Osteocyte (in vitro differentiated cells): ENCODE results near the gene DUSP15. TPM values are rescaled to one million over a fixed set of nuclear protein-coding genes. Genes with fewer than 3 reads are reported as not detected.

ENCODE experiments used
- DNase-seq: peaks from one replicate; pipeline ENCODE4 v3.0.0; 2021; ENCODE audit warnings: mixed read lengths; ENCODE audit not compliant: unreplicated experiment; ENCODE audit errors: extremely low spot score
- H3K27ac Mint-ChIP-seq: one replicate; pipeline ENCODE4 v1.8.0; 2021; ENCODE audit warnings: mild to moderate bottlenecking, mixed read lengths; ENCODE audit not compliant: unreplicated experiment
- H3K27me3 Mint-ChIP-seq: one replicate; pipeline ENCODE4 v1.8.0; 2021; ENCODE audit warnings: mixed read lengths; ENCODE audit not compliant: unreplicated experiment
- H3K36me3 Mint-ChIP-seq: one replicate; pipeline ENCODE4 v1.8.0; 2021; ENCODE audit warnings: mixed read lengths; ENCODE audit not compliant: unreplicated experiment
- H3K4me1 Mint-ChIP-seq: one replicate; pipeline ENCODE4 v1.8.0; 2021; ENCODE audit warnings: mixed read lengths; ENCODE audit not compliant: unreplicated experiment
- H3K4me3 Mint-ChIP-seq: one replicate; pipeline ENCODE4 v1.8.0; 2021; ENCODE audit warnings: mild to moderate bottlenecking, moderate library complexity, mixed read lengths; ENCODE audit not compliant: unreplicated experiment
- H3K9me3 Mint-ChIP-seq: one replicate; pipeline ENCODE4 v1.8.0; 2021; ENCODE audit warnings: mixed read lengths; ENCODE audit not compliant: unreplicated experiment
- total RNA-seq: library from RNA; stranded (reverse); gene quantifications from 2 replicates; pipeline ENCODE4 v1.2.1, GENCODE V29; 2021
- TF ChIP-seq, protein P1 (sequence below): fragments of 200-600 bp; sonication (generic); IDR thresholded peaks from 2 replicates; pipeline ENCODE4 v1.5.0; 2021; ENCODE audit warnings: antibody characterized with exemption, mild to moderate bottlenecking, moderate library complexity

DUSP15 gene
- total RNA-seq, 1 donor from 2014 or later: 3.2 TPM

DNA sequence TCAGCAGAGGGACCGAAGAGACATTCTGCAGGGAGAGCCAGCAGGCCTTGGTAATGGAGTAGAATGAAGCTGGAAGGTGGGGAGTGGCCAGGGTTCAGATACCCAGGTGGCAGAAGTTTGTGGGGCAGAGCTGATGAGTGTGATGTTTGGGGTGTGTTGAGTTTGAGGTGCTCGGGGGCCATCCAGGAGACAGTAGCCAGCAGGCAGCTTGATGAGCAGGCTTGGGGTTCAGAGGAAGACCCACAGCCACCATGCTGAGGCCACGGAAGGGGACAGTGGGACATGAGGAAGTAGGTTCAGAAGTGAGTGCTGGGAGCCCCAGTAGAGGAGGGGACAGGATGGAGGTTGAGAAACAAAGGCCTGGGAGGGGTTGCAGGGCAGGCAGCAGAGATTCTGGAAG lies 13.8 kb downstream of the DUSP15 start:
- H3K36me3 Mint-ChIP-seq: no peaks in the 10 kb centered on the region
- H3K27me3 Mint-ChIP-seq: peaks cover 34% of the 10 kb centered on the region
- H3K4me3 Mint-ChIP-seq: no peak overlapping the region
- TF ChIP-seq, protein P1, sequence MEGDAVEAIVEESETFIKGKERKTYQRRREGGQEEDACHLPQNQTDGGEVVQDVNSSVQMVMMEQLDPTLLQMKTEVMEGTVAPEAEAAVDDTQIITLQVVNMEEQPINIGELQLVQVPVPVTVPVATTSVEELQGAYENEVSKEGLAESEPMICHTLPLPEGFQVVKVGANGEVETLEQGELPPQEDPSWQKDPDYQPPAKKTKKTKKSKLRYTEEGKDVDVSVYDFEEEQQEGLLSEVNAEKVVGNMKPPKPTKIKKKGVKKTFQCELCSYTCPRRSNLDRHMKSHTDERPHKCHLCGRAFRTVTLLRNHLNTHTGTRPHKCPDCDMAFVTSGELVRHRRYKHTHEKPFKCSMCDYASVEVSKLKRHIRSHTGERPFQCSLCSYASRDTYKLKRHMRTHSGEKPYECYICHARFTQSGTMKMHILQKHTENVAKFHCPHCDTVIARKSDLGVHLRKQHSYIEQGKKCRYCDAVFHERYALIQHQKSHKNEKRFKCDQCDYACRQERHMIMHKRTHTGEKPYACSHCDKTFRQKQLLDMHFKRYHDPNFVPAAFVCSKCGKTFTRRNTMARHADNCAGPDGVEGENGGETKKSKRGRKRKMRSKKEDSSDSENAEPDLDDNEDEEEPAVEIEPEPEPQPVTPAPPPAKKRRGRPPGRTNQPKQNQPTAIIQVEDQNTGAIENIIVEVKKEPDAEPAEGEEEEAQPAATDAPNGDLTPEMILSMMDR: no peak
- H3K27ac Mint-ChIP-seq: no peak overlapping the region
- H3K9me3 Mint-ChIP-seq: no peaks in the 10 kb centered on the region
- peaks cover 9% of the 10 kb centered on the region for H3K4me1 Mint-ChIP-seq
- DNase-seq: no peak

DNA sequence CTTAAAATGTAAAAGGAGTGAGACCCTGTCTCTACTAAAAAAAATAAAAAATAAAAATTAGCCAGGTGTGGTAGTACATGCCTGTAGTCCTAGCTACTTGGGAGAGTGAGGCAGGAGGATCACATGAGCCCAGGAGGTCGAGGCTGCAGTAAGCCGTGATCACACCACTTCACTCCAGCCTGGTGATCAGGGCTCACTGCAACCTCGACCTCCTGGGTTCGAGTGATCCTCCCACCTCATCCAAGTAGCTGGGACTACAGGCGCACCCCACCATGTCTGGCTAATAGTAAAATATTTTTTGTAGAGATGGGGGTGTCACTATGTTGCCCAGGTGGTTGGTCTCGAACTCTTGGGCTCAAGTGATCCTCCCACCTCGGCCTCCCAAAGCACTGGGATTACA lies 16.8 kb downstream of the DUSP15 start:
- H3K36me3 Mint-ChIP-seq: no peaks in the 10 kb centered on the region
- TF ChIP-seq, protein P1: no peak

GRCh38 chr20:31851240-31851955 lies 18.9 kb downstream of the DUSP15 start:
- DNase-seq: no peak
- H3K27ac Mint-ChIP-seq: no peak overlapping the region
- H3K9me3 Mint-ChIP-seq: no peaks in the 10 kb centered on the region
- H3K4me3 Mint-ChIP-seq: no peak overlapping the region
- H3K36me3 Mint-ChIP-seq: no peaks in the 10 kb centered on the region
- H3K4me1 Mint-ChIP-seq: peaks cover 5% of the 10 kb centered on the region
- peaks cover 4% of the 10 kb centered on the region for H3K27me3 Mint-ChIP-seq
- TF ChIP-seq, protein P1: no peak

More for the DNA sequence above, 16.8 kb downstream of the DUSP15 start:
- H3K27me3 Mint-ChIP-seq: peaks cover 15% of the 10 kb centered on the region
- H3K27ac Mint-ChIP-seq: no peak overlapping the region
- peaks cover 3% of the 10 kb centered on the region for H3K4me1 Mint-ChIP-seq
- DNase-seq: no peak
- no peak overlapping the region for H3K4me3 Mint-ChIP-seq
- H3K9me3 Mint-ChIP-seq: no peaks in the 10 kb centered on the region

DNA sequence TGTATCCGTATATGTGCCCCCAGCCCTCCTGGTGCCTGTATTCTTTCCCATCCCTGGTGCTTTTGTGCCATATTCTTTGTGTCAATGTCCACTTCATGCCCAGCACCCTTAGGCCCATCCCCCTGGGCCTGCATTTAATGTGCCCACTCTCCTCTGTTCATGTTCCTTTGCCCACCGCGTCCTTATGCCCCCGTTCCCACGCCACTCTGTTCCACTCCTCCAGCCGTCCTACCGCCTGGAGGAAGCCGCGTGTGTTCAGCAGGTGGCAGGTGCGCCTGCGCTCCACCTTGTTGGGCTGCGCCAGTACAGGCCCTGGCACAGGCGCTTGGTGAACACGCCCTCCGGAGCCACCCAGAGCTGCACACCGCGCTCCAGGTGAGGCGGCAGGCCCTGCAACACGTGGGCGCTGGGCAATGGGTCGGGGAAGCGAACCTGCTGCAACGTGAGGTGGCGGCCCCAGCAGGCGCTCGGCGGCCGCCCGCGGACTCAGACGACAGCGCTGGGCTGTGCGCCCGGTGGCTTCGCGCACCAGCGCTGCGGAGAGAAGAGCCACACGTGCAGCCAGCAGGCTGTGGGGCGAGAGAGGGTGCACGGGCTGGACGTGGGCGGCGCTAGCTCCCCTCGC lies 20.9 kb downstream of the DUSP15 start:
- no peak overlapping the region for H3K27ac Mint-ChIP-seq
- no peaks in the 10 kb centered on the region for H3K9me3 Mint-ChIP-seq
- H3K4me3 Mint-ChIP-seq: no peak overlapping the region
- TF ChIP-seq, protein P1: no peak
- no peaks in the 10 kb centered on the region for H3K36me3 Mint-ChIP-seq
- peaks cover 8% of the 10 kb centered on the region for H3K4me1 Mint-ChIP-seq
- no peak for DNase-seq
- peaks cover 4% of the 10 kb centered on the region for H3K27me3 Mint-ChIP-seq

DNA sequence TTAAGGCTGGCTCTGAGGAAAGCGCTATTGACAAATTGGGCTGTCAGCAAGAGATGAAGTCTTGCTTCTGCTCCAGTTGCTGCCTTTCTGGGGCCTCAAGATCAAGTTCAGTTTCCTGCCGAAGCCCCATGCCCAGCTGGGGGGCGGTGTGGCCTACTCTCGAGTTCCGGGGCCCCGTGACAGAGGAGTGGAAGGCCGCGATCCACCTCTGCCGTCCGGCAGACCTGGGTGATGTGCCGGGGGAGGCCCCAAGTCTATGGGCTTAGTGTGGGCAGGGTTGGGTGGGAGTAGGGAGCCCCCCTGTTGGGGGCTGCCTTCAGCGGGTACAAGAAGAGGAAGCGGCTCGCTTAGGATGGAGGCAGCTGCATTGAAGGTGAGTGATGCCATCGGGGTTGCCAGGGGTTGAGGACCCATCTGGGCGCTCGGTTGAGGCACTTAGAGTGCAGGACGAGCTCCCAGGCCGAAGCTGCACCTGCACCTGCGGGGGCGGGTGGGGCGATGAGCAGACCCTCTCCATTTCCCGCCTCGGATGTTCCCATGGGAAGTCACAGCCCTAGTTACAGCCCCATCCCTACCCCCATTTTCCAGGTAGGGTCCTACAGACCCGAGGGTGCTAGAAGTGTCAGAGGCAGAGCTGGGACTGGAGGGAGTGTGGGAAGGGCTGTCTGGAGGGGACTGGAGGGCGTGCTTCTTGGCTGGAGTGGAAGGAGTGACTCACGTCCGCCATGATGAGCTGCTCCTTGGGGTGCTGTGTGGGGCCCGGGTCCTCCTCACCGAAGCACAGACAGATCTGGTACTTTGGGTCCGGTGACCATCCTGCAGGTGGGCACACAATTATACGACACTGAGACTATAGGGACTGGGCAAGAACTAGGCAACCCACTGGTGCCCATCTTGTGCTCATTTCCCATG lies 22.0 kb downstream of the DUSP15 start:
- DNase-seq: no peak
- no peaks in the 10 kb centered on the region for H3K36me3 Mint-ChIP-seq
- no peak overlapping the region for H3K4me3 Mint-ChIP-seq
- peaks cover 4% of the 10 kb centered on the region for H3K27me3 Mint-ChIP-seq
- no peak overlapping the region for H3K27ac Mint-ChIP-seq
- TF ChIP-seq, protein P1: no peak
- peaks cover 19% of the 10 kb centered on the region for H3K4me1 Mint-ChIP-seq
- no peaks in the 10 kb centered on the region for H3K9me3 Mint-ChIP-seq
